HepG2 (cell line): ENCODE measurements around the gene MGLL. TPM values are rescaled to one million over a fixed set of nuclear protein-coding genes. Genes with fewer than 3 reads are reported as not detected.

Experiments
- ATAC-seq: fragments of 200-7000 bp; cut with Tn5 transposase; 3 replicates; pipeline ENCODE4 v1.9.1; 2020; ENCODE audit warnings: mild to moderate bottlenecking, moderate library complexity
- BruUV-seq: library from RNA; stranded (reverse); fragments of 400-500 nt; replicated peaks from 2 replicates; lab custom pipeline; 2021; lab: Mats Ljungman, UMichigan
- CTCF ChIA-PET: fragments of 300-600 bp; formaldehyde crosslinking; extraction: SDS; loops from one replicate; lab custom pipeline; 2021; ENCODE audit warnings: low total read pairs, inconsistent platforms, low intra/inter-chr PET ratio; lab: Yijun Ruan, JAX
- POLR2A ChIA-PET: fragments of 350-600 bp; sonication (Branson Sonifier 250); formaldehyde crosslinking; loops from one replicate; lab custom pipeline; 2020; ENCODE audit warnings: antibody characterized with exemption, inconsistent platforms; lab: Yijun Ruan, JAX
- DNase-seq: peaks from one replicate; pipeline ENCODE4 v3.0.0-alpha.2; 2015; ENCODE audit warnings: low spot score
- FAIRE-seq: peaks from 3 replicates; lab custom pipeline; 2011; peaks lifted over from hg19 to GRCh38; lab: Jason Lieb, UNC
- H2AFZ ChIP-seq: one replicate; pipeline ENCODE4 v1.6.1; 2011; ENCODE audit warnings: low read length, inconsistent platforms
- H3K27ac ChIP-seq: fragments of 300-600 bp; 3 replicates; pipeline ENCODE4 v1.8.0; 2011; ENCODE audit warnings: mixed run types, mild to moderate bottlenecking, mixed read lengths, low read length, inconsistent platforms; ENCODE audit not compliant: insufficient read depth; ENCODE audit errors: extremely low read length
- H3K27me3 ChIP-seq, 2 experiments: fragments of 200-600 bp in 1 of 2; 2 replicates in 1 of 2; 3 replicates in 1 of 2; pipeline versions ENCODE4 v1.6.0 to v1.8.0; 2011; ENCODE audit warnings: low read length in 2 of 2, mild to moderate bottlenecking in 2 of 2, moderate library complexity in 2 of 2, inconsistent platforms in 1 of 2; ENCODE audit not compliant: insufficient read depth in 2 of 2, control insufficient read depth in 1 of 2
- H3K36me3 ChIP-seq, 2 experiments: fragments of 200-600 bp in 1 of 2; replicated peaks in 1 of 2; 2 replicates in 1 of 2; 3 replicates in 1 of 2; pipeline versions ENCODE4 v1.5.1 to v1.8.0; 2011; ENCODE audit warnings: low read length in 2 of 2, inconsistent platforms in 1 of 2; ENCODE audit not compliant: insufficient read depth in 2 of 2, control insufficient read depth in 1 of 2
- H3K4me1 ChIP-seq: 2 replicates; pipeline ENCODE4 v1.5.1; 2012; ENCODE audit warnings: low read length, inconsistent platforms; ENCODE audit not compliant: insufficient read depth
- H3K4me2 ChIP-seq: 2 replicates; pipeline ENCODE4 v1.6.0; 2011; ENCODE audit warnings: low read depth, low read length, inconsistent platforms
- H3K4me3 ChIP-seq, 3 experiments: fragments of 200-600 bp in 1 of 3; sonication (generic), shearing (Covaris generic) in 1 of 3; replicated peaks in 1 of 3; 2 replicates each; pipeline ENCODE4 v1.5.1; 2011 to 2016; ENCODE audit warnings: low read length in 3 of 3, inconsistent platforms in 2 of 3, low read depth in 2 of 3, mild to moderate bottlenecking in 2 of 3, control low read depth in 1 of 3, mixed read lengths in 1 of 3; ENCODE audit not compliant: insufficient read depth in 1 of 3
- H3K79me2 ChIP-seq: one replicate; pipeline ENCODE4 v1.6.1; 2011; ENCODE audit warnings: low read length, inconsistent platforms; ENCODE audit not compliant: insufficient read depth
- H3K9ac ChIP-seq: 2 replicates; pipeline ENCODE4 v1.6.0; 2011; ENCODE audit warnings: mild to moderate bottlenecking, low read depth, low read length, inconsistent platforms; ENCODE audit not compliant: insufficient read depth
- H3K9me3 ChIP-seq: 2 replicates; pipeline ENCODE4 v1.5.1; 2012; ENCODE audit warnings: mild to moderate bottlenecking, low read length
- H4K20me1 ChIP-seq: 2 replicates; pipeline ENCODE4 v1.6.0; 2011; ENCODE audit warnings: inconsistent platforms, mild to moderate bottlenecking, low read length, moderate library complexity; ENCODE audit not compliant: insufficient read depth
- ATAD3A ChIP-seq: sonication (generic); formaldehyde crosslinking; IDR thresholded peaks from 2 replicates; pipeline ENCODE4 v1.4.0; 2020; ENCODE audit warnings: missing genetic modification reagents
- ATM ChIP-seq: fragments of 450-650 bp; IDR thresholded peaks from 2 replicates; pipeline ENCODE4 v1.7.1; 2017; ENCODE audit warnings: mild to moderate bottlenecking, borderline replicate concordance
- IRX3 ChIP-seq: sonication (generic); formaldehyde crosslinking; IDR thresholded peaks from 2 replicates; pipeline ENCODE4 v1.8.1; 2023; ENCODE audit warnings: mild to moderate bottlenecking, low read depth, missing genetic modification reagents, borderline replicate concordance
- MIXL1 ChIP-seq: IDR thresholded peaks from 2 replicates; pipeline ENCODE4 v1.6.1; 2016
- ZEB1 ChIP-seq: IDR thresholded peaks from 2 replicates; pipeline ENCODE4 v1.6.1; 2012; ENCODE audit warnings: mild to moderate bottlenecking, low read depth, inconsistent platforms; ENCODE audit not compliant: insufficient replicate concordance
- ZNF160 ChIP-seq: sonication (generic); formaldehyde crosslinking; IDR thresholded peaks from 2 replicates; pipeline ENCODE4 v1.8.0; 2022; ENCODE audit warnings: mild to moderate bottlenecking, inconsistent platforms, missing genetic modification reagents
- ZNF326 ChIP-seq: sonication (generic); formaldehyde crosslinking; IDR thresholded peaks from 2 replicates; pipeline ENCODE4 v1.4.0; 2020; ENCODE audit warnings: missing genetic modification reagents, borderline replicate concordance
- WGBS: methylation state at CpG from one replicate; pipeline ENCODE4 v1.1.6; 2017; ENCODE audit warnings: low lambda C conversion rate; 5-methylcytosine and 5-hydroxymethylcytosine counted together
- in situ Hi-C: cut with HindIII; loops from 2 replicates; pipeline ENCODE4 v1.10.0; 2017; ENCODE audit warnings: low pct_unique_long_range_greater_than_20kb; ENCODE audit not compliant: extremely low pct_ligation_motif_present
- intact Hi-C: fragments of 100-400 bp; cut with micrococcal nuclease; formaldehyde crosslinking; loops from one replicate; pipeline ENCODE4 v1.10.0; 2022; ENCODE audit not compliant: unreplicated experiment
- polyA plus RNA-seq, 8 experiments: library from polyadenylated mRNA; depleted of rRNA in 3 of 8; stranded (reverse) in 7 of 8; unstranded in 1 of 8; fragments of >200 nt; fragmentation: Illumina TruSeq in 4 of 8; extraction: Trizol in 4 of 8; gene quantifications; 2 replicates each; pipeline versions ENCODE4 v1.2.1 to v1.2.3, GENCODE V29; 2011 to 2016; ENCODE audit warnings: low read depth in 4 of 8, missing spikeins in 1 of 8, mixed read lengths in 1 of 8; ENCODE audit not compliant: insufficient read depth in 1 of 8
- total RNA-seq, 5 experiments: library from RNA; depleted of rRNA; stranded (reverse); fragments of >200 nt; fragmentation: Illumina TruSeq; extraction: Trizol; gene quantifications; 2 replicates each; pipeline ENCODE4 v1.2.3, GENCODE V29; 2016; ENCODE audit warnings: low read depth in 1 of 5

Gene MGLL
- total and polyA plus RNA-seq, 2 of the 13 experiments (the other 11 are each of a cell fraction or from before 2014, with no cell fraction given), result not detected

DNA sequence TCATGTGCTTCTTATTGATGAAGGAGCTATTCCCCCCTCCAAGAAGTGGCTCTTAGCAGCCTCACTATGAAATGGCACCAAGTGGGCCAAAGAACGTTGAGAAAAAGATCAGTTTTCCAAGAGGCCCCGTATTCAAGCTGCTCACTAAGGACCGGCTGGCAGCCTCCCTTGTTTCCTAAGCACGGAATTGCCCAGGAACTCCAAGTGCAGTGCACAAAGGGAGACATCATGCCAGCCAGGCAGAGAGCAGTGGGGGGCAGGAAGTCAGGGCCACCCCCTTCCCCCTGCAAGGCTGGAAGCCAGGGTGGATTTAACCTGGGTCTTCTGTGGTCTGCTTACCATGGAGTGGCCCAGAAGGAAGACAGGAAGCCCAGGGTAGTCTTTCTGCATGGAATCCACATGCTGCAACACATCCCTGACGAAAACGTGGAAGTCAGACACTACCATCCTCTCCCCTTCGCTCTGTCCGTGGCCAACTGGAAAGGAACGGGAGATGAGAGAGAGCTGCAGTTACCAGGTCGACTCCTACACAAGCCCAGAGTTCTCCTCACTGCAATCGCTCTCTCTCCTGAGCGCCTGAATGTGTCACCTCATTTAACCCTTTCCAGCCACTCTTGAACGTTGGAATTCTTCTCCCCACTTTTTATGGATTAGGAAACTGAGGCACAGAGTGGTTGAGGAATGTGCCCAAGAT is 100.1 kb downstream of the MGLL start:
- in situ Hi-C loops, result no loop called here
- FAIRE-seq, result no peak
- Histone ChIP-seq H4K20me1 (no peaks in the 10 kb centered on the region), H3K27me3 (peaks cover 0 to 42% of the 10 kb centered on the region in 2 experiments; a peak in 4 of 5 replicates), H3K9ac (no peak overlapping the region)
- BruUV-seq, result no TSS peak
- POLR2A ChIA-PET, result no interaction called here
- TF ChIP-seq ATAD3A (no peak), IRX3 (CRISPR knock-in tag) (no peak), MIXL1 (CRISPR knock-in tag) (no peak), ATM (no peak), ZEB1 (no peak), ZNF160 (no peak), ZNF326 (CRISPR knock-in tag) (no peak)
- TF ChIP-seq, all 625 proteins: peak for 0
- 30% methylated on average over 12 of the region's 13 CpGs for WGBS
- DNase-seq (no peak), ATAC-seq (no peak)
- H2AFZ ChIP-seq, result no peak overlapping the region
- H3K4me2 ChIP-seq, result no peak overlapping the region
- H3K36me3 ChIP-seq, result no peaks in the 10 kb centered on the region
- CTCF ChIA-PET, result no interaction called here
- intact Hi-C loops, result no loop called here
- no peaks in the 10 kb centered on the region for H3K9me3 ChIP-seq
- H3K4me3 ChIP-seq, result no peak overlapping the region
- H3K4me1 ChIP-seq, result no peaks in the 10 kb centered on the region
- H3K27ac ChIP-seq, result no peak overlapping the region
- H3K79me2 ChIP-seq, result no peaks in the 10 kb centered on the region
